Gastroesophageal sphincter (tissue), 4 donors: ENCODE results near the gene ZNF692. TPM values are rescaled to one million over a fixed set of nuclear protein-coding genes. Genes with fewer than 3 reads are reported as not detected.

Experiments
- ATAC-seq: fragments of 150-250 bp; one replicate; pipeline ENCODE4 v1.9.1; 2016; ENCODE audit warnings: mild to moderate bottlenecking, moderate library complexity
- H3K27ac ChIP-seq, 4 donors: fragments of 200-600 bp; sonication (generic) in 3 of 4; 1 replicate in 3 of 4; 2 replicates in 1 of 4; pipeline ENCODE4 v1.5.1; 2016 to 2019
- H3K27me3 ChIP-seq: fragments of 200-600 bp; sonication (generic); one replicate; pipeline ENCODE4 v1.5.1; 2019
- H3K36me3 ChIP-seq, 2 donors: fragments of 200-600 bp; sonication (generic); one replicate each; pipeline ENCODE4 v1.5.1; 2019; ENCODE audit warnings: control low read depth in 1 of 2
- H3K4me1 ChIP-seq, 3 donors: fragments of 200-600 bp; sonication (generic); 1 replicate in 2 of 3; 2 replicates in 1 of 3; pipeline ENCODE4 v1.5.1; 2016 to 2019; ENCODE audit warnings: control low read depth in 2 of 3
- H3K4me3 ChIP-seq, 2 donors: fragments of 200-600 bp; sonication (generic); one replicate each; pipeline ENCODE4 v1.5.1; 2019; ENCODE audit warnings: mild to moderate bottlenecking in 1 of 2, moderate library complexity in 1 of 2
- H3K9me3 ChIP-seq, 3 donors: fragments of 200-600 bp; sonication (generic); one replicate each; pipeline ENCODE4 v1.5.1; 2017 to 2019; ENCODE audit warnings: control low read depth in 2 of 3
- EP300 ChIP-seq: sonication (generic); formaldehyde crosslinking; IDR thresholded peaks from one replicate; pipeline ENCODE4 v1.6.1; 2017; ENCODE audit warnings: antibody characterized with exemption, mild to moderate bottlenecking
- POLR2A ChIP-seq, 2 donors: fragments of 450-650 bp; IDR thresholded peaks; one replicate each; pipeline ENCODE4 v1.6.1; 2017; ENCODE audit warnings: antibody characterized with exemption in 2 of 2, mild to moderate bottlenecking in 2 of 2, moderate library complexity in 1 of 2
- POLR2AphosphoS5 ChIP-seq: sonication (generic); formaldehyde crosslinking; IDR thresholded peaks from one replicate; pipeline ENCODE4 v1.6.1; 2017; ENCODE audit warnings: antibody characterized with exemption
- WGBS, 2 donors: methylation state at CpG; one replicate each; pipeline ENCODE4 v1.1.5; 2018; ENCODE audit warnings: low coverage in 1 of 2; 5-methylcytosine and 5-hydroxymethylcytosine counted together
- total RNA-seq, 4 donors: library from RNA; depleted of rRNA; stranded (reverse); fragments of >200 nt; gene quantifications; one replicate each; pipeline ENCODE4 v1.1.0, GENCODE V29; 2016
- TF ChIP-seq, protein P1 (sequence below), 4 experiments: fragments of 200-600 bp in 2 of 4; fragments of 450-650 bp in 2 of 4; sonication (generic) in 1 of 4; IDR thresholded peaks; one replicate each; pipeline ENCODE4 v1.5.1; 2017 to 2019; ENCODE audit warnings: antibody characterized with exemption in 4 of 4, mild to moderate bottlenecking in 2 of 4, moderate library complexity in 2 of 4

Gene ZNF692
- total RNA-seq, 4 donors from 2014 or later = 22.1 to 69.6 (median 28.4) TPM

DNA sequence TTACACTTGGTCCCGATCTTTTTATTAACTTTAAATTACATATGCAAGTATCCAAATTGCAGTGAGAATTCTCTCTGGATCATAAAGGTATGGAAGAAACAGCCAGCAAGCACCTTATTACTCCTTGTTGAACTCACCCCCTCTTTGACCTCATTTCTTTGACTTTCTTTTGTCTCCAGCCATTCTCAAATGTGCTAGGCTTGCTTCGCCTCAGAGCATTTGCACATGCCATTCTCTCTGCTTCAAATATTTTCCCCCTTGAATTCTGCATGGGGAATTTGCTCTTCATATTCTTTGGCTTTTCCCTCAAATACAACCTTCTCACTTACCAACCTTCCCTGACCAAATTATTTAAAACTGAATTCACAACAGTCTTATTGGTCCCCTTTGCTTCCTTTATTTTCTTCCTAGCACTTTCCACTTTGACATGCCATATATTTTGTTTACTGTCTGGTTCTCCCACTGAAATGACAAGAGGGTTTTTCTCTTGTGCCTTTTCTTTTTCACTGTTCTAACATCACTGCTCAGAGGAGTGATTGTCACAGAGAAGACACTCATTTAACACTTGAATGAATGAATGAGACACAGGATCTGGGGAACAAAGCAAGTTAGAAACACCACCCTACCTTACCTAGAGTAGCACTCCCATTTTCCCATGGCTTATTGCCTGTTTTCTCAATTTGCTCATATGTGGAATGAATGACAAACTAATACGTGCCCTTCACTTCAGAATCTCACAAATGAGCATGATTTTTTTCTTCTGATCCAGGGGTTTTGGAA, 45.7 kb upstream of the ZNF692 start:
- H3K27ac ChIP-seq = no peak overlapping the region
- TF ChIP-seq EP300 = no peak
- H3K9me3 ChIP-seq = no peaks in the 10 kb centered on the region
- WGBS, 2 donors = 89 to 93% methylated on average over 3 of the region's 3 CpGs
- no peak for ATAC-seq
- no peak overlapping the region for H3K4me3 ChIP-seq
- no peaks in the 10 kb centered on the region for H3K36me3 ChIP-seq
- H3K4me1 ChIP-seq = peaks cover 0 to 26% (median 4%) of the 10 kb centered on the region in 3 donors
- no peaks in the 10 kb centered on the region for H3K27me3 ChIP-seq

DNA sequence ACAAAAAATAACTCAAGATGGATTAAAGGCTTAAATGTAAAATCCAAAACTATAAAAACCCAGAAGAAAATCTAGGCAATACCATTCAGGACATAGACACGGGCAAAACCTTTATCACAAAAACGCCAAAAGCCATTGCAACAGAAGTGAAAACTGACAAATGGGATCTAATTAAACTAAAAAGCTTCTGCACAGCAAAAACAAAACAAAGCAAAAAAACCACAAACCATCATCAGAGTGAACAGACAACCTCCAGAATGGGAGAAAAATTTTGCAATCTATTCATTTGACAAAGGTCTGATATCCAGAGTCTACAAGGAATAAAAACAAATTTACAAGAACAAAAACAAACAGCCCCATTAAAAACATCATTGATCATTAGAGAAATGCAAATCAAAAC, 42.7 kb upstream of the ZNF692 start:
- ATAC-seq = no peak
- Histone ChIP-seq H3K4me1 (peaks cover 0 to 5% (median 0%) of the 10 kb centered on the region in 3 donors), H3K36me3 (no peaks in the 10 kb centered on the region), H3K9me3 (no peaks in the 10 kb centered on the region), H3K27me3 (peaks cover 14% of the 10 kb centered on the region), H3K4me3 (no peak overlapping the region), H3K27ac (no peak overlapping the region)
- WGBS, 2 donors = 49 to 80% methylated on average over 1 to 2 of the region's 2 CpGs
- TF ChIP-seq EP300 (no peak), POLR2AphosphoS5 (no peak), POLR2A (IDR thresholded peaks at IDR 0.05) (no peak)
- TF ChIP-seq, protein P1, sequence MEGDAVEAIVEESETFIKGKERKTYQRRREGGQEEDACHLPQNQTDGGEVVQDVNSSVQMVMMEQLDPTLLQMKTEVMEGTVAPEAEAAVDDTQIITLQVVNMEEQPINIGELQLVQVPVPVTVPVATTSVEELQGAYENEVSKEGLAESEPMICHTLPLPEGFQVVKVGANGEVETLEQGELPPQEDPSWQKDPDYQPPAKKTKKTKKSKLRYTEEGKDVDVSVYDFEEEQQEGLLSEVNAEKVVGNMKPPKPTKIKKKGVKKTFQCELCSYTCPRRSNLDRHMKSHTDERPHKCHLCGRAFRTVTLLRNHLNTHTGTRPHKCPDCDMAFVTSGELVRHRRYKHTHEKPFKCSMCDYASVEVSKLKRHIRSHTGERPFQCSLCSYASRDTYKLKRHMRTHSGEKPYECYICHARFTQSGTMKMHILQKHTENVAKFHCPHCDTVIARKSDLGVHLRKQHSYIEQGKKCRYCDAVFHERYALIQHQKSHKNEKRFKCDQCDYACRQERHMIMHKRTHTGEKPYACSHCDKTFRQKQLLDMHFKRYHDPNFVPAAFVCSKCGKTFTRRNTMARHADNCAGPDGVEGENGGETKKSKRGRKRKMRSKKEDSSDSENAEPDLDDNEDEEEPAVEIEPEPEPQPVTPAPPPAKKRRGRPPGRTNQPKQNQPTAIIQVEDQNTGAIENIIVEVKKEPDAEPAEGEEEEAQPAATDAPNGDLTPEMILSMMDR (IDR thresholded peaks at IDR 0.05) = no peak

DNA sequence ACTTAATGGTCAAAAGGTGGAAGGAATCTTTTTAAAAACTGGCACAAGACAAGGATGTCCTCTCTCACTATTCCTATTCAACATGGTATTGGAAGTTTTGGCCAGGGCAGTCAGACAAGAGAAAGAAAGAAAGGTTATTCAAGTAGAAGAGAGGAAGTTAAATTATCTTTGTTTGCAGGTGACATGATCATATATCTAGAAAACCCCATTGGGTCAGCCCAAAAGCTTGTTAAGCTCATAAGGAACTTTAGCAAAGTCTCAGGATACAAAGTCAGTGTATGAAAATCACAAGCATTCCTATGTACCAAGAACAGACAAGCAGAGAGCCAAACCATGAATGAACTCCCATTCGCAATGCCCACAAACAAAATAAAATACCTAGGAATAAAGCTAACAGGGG, 41.8 kb upstream of the ZNF692 start:
- no peak overlapping the region for H3K27ac ChIP-seq
- no peaks in the 10 kb centered on the region for H3K36me3 ChIP-seq
- peaks cover 0 to 4% (median 0%) of the 10 kb centered on the region in 3 donors for H3K4me1 ChIP-seq
- WGBS, 2 donors = 90 to 100% methylated on average over 1 of the region's 1 CpG
- ATAC-seq = no peak
- H3K27me3 ChIP-seq = peaks cover 20% of the 10 kb centered on the region
- H3K9me3 ChIP-seq = no peaks in the 10 kb centered on the region
- H3K4me3 ChIP-seq = no peak overlapping the region
- no peak for TF ChIP-seq POLR2A (IDR thresholded peaks at IDR 0.05)
- no peak for TF ChIP-seq EP300
- TF ChIP-seq, protein P1 (IDR thresholded peaks at IDR 0.05) = no peak
- TF ChIP-seq POLR2AphosphoS5 = no peak

DNA sequence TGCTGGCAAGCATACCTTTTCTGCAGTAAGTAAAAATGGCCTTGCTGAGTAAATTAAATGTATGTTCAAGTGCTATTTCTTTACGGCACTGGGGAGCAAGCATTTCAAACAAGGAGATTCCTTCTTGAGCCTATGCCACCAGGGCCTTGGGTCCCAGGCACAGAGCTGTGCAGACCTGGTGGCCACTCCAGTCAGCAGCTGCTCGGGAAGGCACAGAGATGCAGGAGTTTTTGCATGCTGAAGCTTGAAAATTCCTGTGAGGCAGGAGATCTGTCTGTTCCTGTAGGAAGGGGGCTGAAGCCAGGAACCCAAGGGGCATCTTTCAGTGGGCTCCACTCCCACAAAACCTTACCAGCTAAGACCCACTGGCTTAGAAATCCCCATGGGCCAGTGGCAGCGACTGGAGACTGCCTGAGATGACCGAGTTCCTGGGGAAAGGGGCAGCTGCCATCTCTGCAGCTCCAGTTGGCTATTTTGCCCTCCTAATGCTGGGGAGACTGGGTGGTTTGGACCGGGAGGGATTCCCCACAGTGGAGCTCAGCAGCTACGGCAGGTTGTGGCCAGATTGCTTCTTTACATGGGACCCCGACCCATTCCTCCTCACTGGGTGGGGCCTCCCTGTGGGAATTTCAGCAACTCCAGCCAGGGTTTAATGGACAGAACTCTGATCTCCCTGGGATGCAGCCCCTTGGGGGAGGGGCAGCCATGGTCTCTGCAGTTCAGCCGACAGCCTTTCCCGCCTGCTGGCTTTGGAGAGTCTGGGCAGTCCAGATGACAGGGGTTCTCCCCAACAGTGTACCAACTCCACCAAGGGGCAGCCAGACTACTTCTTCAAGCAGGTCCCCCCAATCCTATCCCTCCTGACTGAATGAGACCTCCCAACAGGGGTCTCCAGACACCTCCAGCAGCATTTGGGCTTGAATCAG, 38.8 kb upstream of the ZNF692 start:
- no peak overlapping the region for H3K4me3 ChIP-seq
- peaks cover 20% of the 10 kb centered on the region for H3K27me3 ChIP-seq
- no peak for TF ChIP-seq POLR2A (IDR thresholded peaks at IDR 0.05)
- TF ChIP-seq EP300 = no peak
- TF ChIP-seq, protein P1 (IDR thresholded peaks at IDR 0.05) = no peak
- no peak for TF ChIP-seq POLR2AphosphoS5
- no peaks in the 10 kb centered on the region for H3K9me3 ChIP-seq
- H3K4me1 ChIP-seq = no peaks in the 10 kb centered on the region
- H3K27ac ChIP-seq = no peak overlapping the region
- H3K36me3 ChIP-seq = no peaks in the 10 kb centered on the region
- no peak for ATAC-seq
- 50 to 67% methylated on average over 1 of the region's 9 CpGs for WGBS, 2 donors

DNA sequence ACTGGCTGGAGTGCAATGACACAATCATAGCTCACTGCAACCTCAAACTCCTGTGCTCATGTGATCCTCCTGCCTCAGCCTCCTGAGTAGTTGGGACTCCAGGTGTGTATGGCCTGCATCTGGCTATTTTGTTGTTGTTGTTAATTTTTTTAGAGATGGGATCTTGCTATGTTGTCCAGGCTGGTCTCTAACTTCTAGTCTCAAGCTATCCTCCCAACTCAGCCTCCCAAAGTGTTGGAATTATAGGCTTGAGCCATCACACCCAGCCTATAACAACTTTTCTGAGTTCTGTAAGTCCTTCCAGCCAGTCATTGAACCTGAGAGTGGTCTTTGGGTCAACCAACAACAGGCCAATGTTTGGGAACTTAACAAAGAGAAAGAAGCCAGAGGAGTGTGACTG, 36.0 kb upstream of the ZNF692 start:
- no peak for ATAC-seq
- Histone ChIP-seq H3K27me3 (peaks cover 20% of the 10 kb centered on the region), H3K4me3 (no peak overlapping the region), H3K36me3 (no peaks in the 10 kb centered on the region), H3K9me3 (no peaks in the 10 kb centered on the region), H3K27ac (no peak overlapping the region), H3K4me1 (no peaks in the 10 kb centered on the region)
- TF ChIP-seq POLR2A (IDR thresholded peaks at IDR 0.05) (no peak), POLR2AphosphoS5 (no peak), EP300 (no peak)
- TF ChIP-seq, protein P1 (IDR thresholded peaks at IDR 0.05) = no peak
